Spleen (tissue), 7 donors: ENCODE measurements around the gene HSD17B2.

Source experiments
- POLR2AphosphoS5 ChIP-seq, 3 donors: sonication (generic); formaldehyde crosslinking; IDR thresholded peaks; one replicate each; pipeline ENCODE4 v1.5.1; 2017; ENCODE audit warnings: antibody characterized with exemption in 3 of 3
- TF ChIP-seq, protein P1 (sequence below), 11 experiments: fragments of 200-600 bp in 7 of 11; fragments of 450-650 bp in 4 of 11; sonication (generic) in 4 of 11; IDR thresholded peaks in 8 of 11; conservative IDR thresholded peaks in 3 of 11; 1 replicate in 7 of 11; 2 replicates in 4 of 11; pipeline versions ENCODE4 v1.4.0 to v1.8.0; 2016 to 2021; ENCODE audit warnings: antibody characterized with exemption in 11 of 11, inconsistent platforms in 4 of 11, mild to moderate bottlenecking in 1 of 11
- donor health status: DM: no; HTN: no; CAD: no; lungs with moderate emphysema.
- donor health status: DM: no; HTN: no; CAD: no.
- donor health status: DM: no; HTN: no; CAD: no.

DNA sequence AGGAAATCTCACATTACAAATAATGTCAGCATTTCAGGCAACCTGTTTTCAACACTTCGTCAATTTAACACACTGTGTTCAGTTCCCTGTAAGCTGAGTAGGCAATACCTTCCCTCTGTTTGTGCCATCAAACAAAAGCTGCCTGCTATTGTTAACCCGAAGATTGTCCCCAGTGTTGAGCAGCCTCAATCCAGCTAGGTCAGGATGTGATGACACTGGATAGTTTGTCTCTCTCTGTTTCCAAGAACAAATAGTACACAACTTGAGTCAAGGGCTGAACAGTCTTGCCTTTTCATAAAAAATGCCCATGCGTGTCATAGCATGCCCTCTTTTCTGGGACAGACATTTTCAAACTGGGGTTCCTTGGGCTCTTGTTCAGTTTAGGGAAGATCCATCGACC, 36.4 kb downstream of the HSD17B2 start:
- TF ChIP-seq POLR2AphosphoS5 (IDR thresholded peaks at IDR 0.05), result no peak
- TF ChIP-seq, protein P1, sequence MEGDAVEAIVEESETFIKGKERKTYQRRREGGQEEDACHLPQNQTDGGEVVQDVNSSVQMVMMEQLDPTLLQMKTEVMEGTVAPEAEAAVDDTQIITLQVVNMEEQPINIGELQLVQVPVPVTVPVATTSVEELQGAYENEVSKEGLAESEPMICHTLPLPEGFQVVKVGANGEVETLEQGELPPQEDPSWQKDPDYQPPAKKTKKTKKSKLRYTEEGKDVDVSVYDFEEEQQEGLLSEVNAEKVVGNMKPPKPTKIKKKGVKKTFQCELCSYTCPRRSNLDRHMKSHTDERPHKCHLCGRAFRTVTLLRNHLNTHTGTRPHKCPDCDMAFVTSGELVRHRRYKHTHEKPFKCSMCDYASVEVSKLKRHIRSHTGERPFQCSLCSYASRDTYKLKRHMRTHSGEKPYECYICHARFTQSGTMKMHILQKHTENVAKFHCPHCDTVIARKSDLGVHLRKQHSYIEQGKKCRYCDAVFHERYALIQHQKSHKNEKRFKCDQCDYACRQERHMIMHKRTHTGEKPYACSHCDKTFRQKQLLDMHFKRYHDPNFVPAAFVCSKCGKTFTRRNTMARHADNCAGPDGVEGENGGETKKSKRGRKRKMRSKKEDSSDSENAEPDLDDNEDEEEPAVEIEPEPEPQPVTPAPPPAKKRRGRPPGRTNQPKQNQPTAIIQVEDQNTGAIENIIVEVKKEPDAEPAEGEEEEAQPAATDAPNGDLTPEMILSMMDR (IDR thresholded peaks at IDR 0.05 in 8 of 11, conservative IDR thresholded peaks at IDR 0.05 in 3 of 11), result no peak
